NCI-H187 treated with DMSO at 0.1 percent for 48 hours (cell line): ENCODE measurements around the gene RHBDL1.

ENCODE experiments used
- DNase-seq: peaks from one replicate; lab custom pipeline; 2025; lab: John Stamatoyannopoulos, UW

RHBDL1 gene

DNA sequence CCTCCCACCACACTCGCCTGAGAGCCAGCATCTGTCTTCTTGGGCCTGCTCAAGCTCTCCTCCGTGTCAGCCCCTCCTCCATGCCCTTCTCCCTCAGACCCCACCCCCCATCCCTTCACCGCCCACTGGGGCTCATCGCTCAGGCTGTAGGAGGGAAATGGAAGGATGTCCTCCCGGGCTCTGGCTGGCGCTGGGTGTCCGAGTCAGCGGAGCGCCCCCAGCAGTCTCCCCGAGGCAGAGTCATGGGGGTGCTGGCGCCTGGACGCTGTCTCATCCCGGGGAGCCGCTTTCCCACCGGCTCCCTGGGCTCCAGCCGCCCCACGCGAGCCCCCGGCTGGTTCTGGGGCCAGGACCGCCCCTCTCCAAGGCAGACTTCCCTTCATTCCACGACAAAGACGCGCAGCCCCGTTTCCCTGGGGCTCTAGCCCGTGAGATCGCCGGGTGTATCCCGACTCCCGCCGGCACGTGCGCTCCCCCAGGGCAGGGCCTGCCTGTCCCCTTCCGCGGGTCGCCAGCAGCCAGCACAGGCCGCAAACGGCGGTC is 45.0 kb downstream of the RHBDL1 start:
- DNase-seq = no peak

GRCh38 chr16:720990-721764 is 45.7 kb downstream of the RHBDL1 start, which contains the start of gene ANTKMT:
ANTKMT (plus strand) TSS chr16:721146; CDS start chr16:721275, 129 bp downstream.
- peak; percentile 52 for DNase-seq

DNA sequence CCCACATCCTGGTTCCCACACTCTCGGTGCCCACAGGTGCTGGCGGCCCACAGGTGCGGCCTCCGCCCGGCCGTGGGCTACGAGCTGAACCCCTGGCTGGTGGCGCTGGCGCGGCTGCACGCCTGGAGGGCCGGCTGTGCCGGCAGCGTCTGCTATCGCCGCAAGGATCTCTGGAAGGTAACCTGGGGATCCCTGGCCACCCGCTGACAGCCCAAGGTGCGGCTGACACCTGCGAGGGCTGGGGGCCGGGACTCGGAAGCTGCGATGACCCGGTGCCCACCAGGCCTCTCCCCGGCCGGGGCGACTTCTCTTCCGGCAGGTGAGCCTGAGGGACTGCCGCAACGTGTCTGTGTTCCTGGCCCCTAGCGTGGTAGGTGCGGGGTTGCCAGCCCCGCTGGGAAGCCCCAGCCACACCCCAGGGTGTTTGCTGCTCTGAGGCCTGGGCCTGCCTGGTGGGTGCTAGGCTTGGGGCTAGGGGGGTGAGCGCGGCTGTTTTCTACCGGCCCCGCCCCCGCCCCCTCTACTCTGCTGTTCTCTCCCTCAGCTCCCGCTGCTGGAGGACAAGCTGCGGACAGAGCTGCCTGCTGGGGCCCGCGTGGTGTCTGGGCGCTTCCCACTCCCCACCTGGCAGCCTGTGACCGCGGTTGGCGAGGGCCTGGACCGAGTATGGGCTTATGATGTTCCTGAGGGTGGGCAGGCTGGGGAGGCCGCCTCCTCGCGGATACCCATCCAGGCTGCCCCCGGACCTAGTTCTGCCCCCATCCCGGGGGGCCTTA is 46.5 kb downstream of the RHBDL1 start:
- no peak for DNase-seq

- no peak for DNase-seq
These were observed 47.6 kb downstream of the RHBDL1 start for GRCh38 chr16:722835-723633.

DNA sequence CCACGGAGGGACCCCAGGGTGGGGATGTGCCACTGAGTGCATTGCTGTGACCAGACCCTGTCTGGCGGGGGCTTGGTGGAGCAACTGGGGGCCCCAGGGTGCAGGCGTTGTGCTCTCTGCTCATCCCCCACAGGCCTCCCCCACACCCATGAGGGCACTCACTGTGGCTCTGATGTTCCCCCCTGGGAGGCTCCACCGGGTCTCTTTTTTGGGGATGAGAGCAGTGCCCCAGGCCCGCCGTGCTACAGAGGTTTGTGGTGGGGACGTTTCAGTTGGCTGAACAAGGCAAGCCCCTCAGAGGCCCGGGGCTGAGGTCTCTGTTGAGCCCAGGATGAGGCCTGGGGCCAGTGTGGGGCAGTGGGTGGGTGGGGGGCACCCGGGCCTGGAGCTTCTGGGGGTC is 48.2 kb downstream of the RHBDL1 start:
- no peak for DNase-seq

GRCh38 chr16:724188-725040 is 48.9 kb downstream of the RHBDL1 start:
- no peak for DNase-seq

GRCh38 chr16:725041-725376 is 49.5 kb downstream of the RHBDL1 start:
- no peak for DNase-seq

GRCh38 chr16:725463-726187 is 50.2 kb downstream of the RHBDL1 start:
- DNase-seq = no peak

DNA sequence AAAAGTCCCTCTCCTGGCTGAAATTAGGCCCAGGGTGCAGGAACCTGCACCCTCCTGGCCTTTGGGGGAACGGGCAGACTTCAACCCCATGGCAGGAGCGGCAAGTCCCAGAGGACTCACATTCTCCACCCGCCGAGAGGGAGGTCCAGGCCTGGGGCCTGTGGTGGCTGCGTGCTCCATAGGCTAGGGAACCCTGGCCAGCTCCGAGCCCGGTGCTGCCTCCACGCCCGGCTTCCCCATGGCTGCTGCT is 50.6 kb downstream of the RHBDL1 start:
- no peak for DNase-seq

- DNase-seq = no peak
These were observed 51.2 kb downstream of the RHBDL1 start, which contains the start of the genes CCDC78 and HAGHL for GRCh38 chr16:726438-727290. CCDC78 (minus strand) TSS chr16:726443; CDS start chr16:726367, 76 bp downstream. HAGHL (plus strand) TSS chr16:727106; CDS start chr16:727510, 404 bp downstream.

GRCh38 chr16:727291-727977 is 52.0 kb downstream of the RHBDL1 start:
- DNase-seq = no peak
